K562 (cell line): Measurements from ENCODE around the gene PRAC2. TPM values are rescaled to one million over a fixed set of nuclear protein-coding genes. Genes with fewer than 3 reads are reported as not detected.

ENCODE experiments used
- ATAC-seq: fragments of 200-7000 bp; cut with Tn5 transposase; 3 replicates; pipeline ENCODE4 v1.9.1; 2020; ENCODE audit warnings: moderate library complexity
- BruUV-seq: library from RNA; stranded (reverse); fragments of 400-500 nt; replicated peaks from 2 replicates; lab custom pipeline; 2021; lab: Mats Ljungman, UMichigan
- CTCF ChIA-PET: fragments of 300-600 bp; formaldehyde crosslinking; extraction: SDS; loops from one replicate; lab custom pipeline; 2021; ENCODE audit warnings: low intra/inter-chr PET ratio; lab: Yijun Ruan, JAX
- POLR2A ChIA-PET: fragments of 300-600, 350-650 bp; sonication (Branson Sonifier 250); formaldehyde crosslinking; extraction: SDS; loops from one replicate; lab custom pipeline; 2021; ENCODE audit warnings: antibody characterized with exemption, inconsistent platforms; lab: Yijun Ruan, JAX
- DNase-seq, 4 experiments: peaks; one replicate each; pipeline versions ENCODE4 v3.0.0 to v3.0.0-alpha.2; 2011 to 2018; ENCODE audit warnings: low spot score in 3 of 4, mixed read lengths in 3 of 4; ENCODE audit errors: extremely low read depth in 1 of 4
- FAIRE-seq: peaks from 2 replicates; lab custom pipeline; 2011; peaks lifted over from hg19 to GRCh38; lab: Jason Lieb, UNC
- H2AFZ ChIP-seq: 2 replicates; pipeline ENCODE4 v1.6.0; 2011; ENCODE audit warnings: low read depth, low read length, control low read depth, inconsistent platforms
- H3K27ac ChIP-seq: fragments of 200-600 bp; 3 replicates; pipeline ENCODE4 v1.8.0; 2011; ENCODE audit warnings: low read depth, mild to moderate bottlenecking, control low read depth, inconsistent platforms, low read length, moderate library complexity, mixed read lengths; ENCODE audit errors: extremely low read depth
- H3K27me3 ChIP-seq, 2 experiments: fragments of 300-600 bp in 1 of 2; 2 replicates in 1 of 2; 3 replicates in 1 of 2; pipeline versions ENCODE4 v1.6.0 to v1.8.0; 2011; ENCODE audit warnings: inconsistent platforms in 2 of 2, low read length in 2 of 2, mild to moderate bottlenecking in 1 of 2, mixed read lengths in 1 of 2, moderate library complexity in 1 of 2; ENCODE audit not compliant: control insufficient read depth in 2 of 2, insufficient read depth in 2 of 2
- H3K36me3 ChIP-seq: fragments of 300-600 bp; 3 replicates; pipeline ENCODE4 v1.8.0; 2011; ENCODE audit warnings: mild to moderate bottlenecking, low read length, inconsistent platforms; ENCODE audit not compliant: control insufficient read depth, insufficient read depth
- H3K4me1 ChIP-seq, 2 experiments: fragments of 200-600 bp in 1 of 2; replicated peaks in 1 of 2; 2 replicates in 1 of 2; 3 replicates in 1 of 2; pipeline versions ENCODE4 v1.5.1 to v1.8.0; 2011; ENCODE audit warnings: inconsistent platforms in 2 of 2, low read length in 2 of 2, mild to moderate bottlenecking in 1 of 2, mixed read lengths in 1 of 2, moderate library complexity in 1 of 2; ENCODE audit not compliant: control insufficient read depth in 2 of 2, insufficient read depth in 2 of 2
- H3K4me2 ChIP-seq: 2 replicates; pipeline ENCODE4 v1.6.1; 2011; ENCODE audit warnings: low read length, control low read depth, inconsistent platforms, mixed read lengths; ENCODE audit not compliant: insufficient read depth
- H3K4me3 ChIP-seq: fragments of 200-600 bp; sonication (generic), shearing (Covaris generic); 2 replicates; pipeline ENCODE4 v1.5.1; 2016; ENCODE audit warnings: control low read depth, inconsistent platforms
- H3K79me2 ChIP-seq: fragments of 200-600 bp; 3 replicates; pipeline ENCODE4 v1.8.0; 2011; ENCODE audit warnings: low read length, inconsistent platforms; ENCODE audit not compliant: control insufficient read depth, insufficient read depth
- H3K9ac ChIP-seq, 2 experiments: 2 replicates each; pipeline versions ENCODE4 v1.6.0 to v1.6.1; 2011; ENCODE audit warnings: low read depth in 2 of 2, low read length in 2 of 2, control low read depth in 1 of 2, inconsistent platforms in 1 of 2, mild to moderate bottlenecking in 1 of 2, mixed read lengths in 1 of 2; ENCODE audit not compliant: insufficient read depth in 1 of 2
- H3K9me1 ChIP-seq: one replicate; pipeline ENCODE4 v1.6.0; 2011; ENCODE audit warnings: inconsistent platforms, mild to moderate bottlenecking, low read length, moderate library complexity; ENCODE audit not compliant: control insufficient read depth, insufficient read depth
- H3K9me3 ChIP-seq: replicated peaks from 2 replicates; pipeline ENCODE4 v1.5.1; 2011; ENCODE audit warnings: low read depth, low read length, inconsistent platforms; ENCODE audit not compliant: control insufficient read depth, insufficient read depth
- H4K20me1 ChIP-seq: replicated peaks from 2 replicates; pipeline ENCODE4 v1.6.1; 2011; ENCODE audit warnings: low read length, inconsistent platforms, mixed read lengths; ENCODE audit not compliant: control insufficient read depth, insufficient read depth
- ETS1 ChIP-seq: conservative IDR thresholded peaks from 2 replicates; pipeline ENCODE4 v1.6.1; 2011; ENCODE audit warnings: low read depth, mild to moderate bottlenecking, low read length; ENCODE audit not compliant: control insufficient read depth
- JUNB ChIP-seq: fragments of 450-650 bp; formaldehyde crosslinking; conservative IDR thresholded peaks from 2 replicates; pipeline ENCODE4 v1.4.0; 2020; ENCODE audit warnings: mild to moderate bottlenecking
- KLF13 ChIP-seq: fragments of 450-650 bp; IDR thresholded peaks from 2 replicates; pipeline ENCODE4 v1.6.1; 2016; ENCODE audit warnings: missing genetic modification characterization, low read depth, mild to moderate bottlenecking, missing compliant biosample characterization, moderate library complexity, borderline replicate concordance
- MTA1 ChIP-seq: fragments of 450-650 bp; IDR thresholded peaks from 2 replicates; pipeline ENCODE4 v1.6.1; 2017; ENCODE audit warnings: borderline replicate concordance
- SNRNP70 ChIP-seq: fragments of 200-400 bp; formaldehyde crosslinking; optimal IDR thresholded peaks from 2 replicates; pipeline ENCODE3; 2017; ENCODE audit warnings: low read depth, low read length
- SPI1 ChIP-seq: IDR thresholded peaks from 2 replicates; pipeline ENCODE4 v1.6.1; 2011; ENCODE audit warnings: low read depth, low read length, control low read depth, borderline replicate concordance
- TARDBP ChIP-seq: fragments of 450-650 bp; IDR thresholded peaks from 2 replicates; pipeline ENCODE4 v1.6.1; 2016
- ZNF324 ChIP-seq: fragments of 250-450 bp; sonication (Bioruptor Pico); IDR thresholded peaks from 2 replicates; pipeline ENCODE4 v1.4.0; 2020; ENCODE audit warnings: mild to moderate bottlenecking
- WGBS: fragments of 100-300 bp; shearing (Covaris generic); methylation state at CpG from one replicate; pipeline ENCODE4 v1.1.6; 2016; ENCODE audit warnings: low coverage, mixed read lengths; ENCODE audit not compliant: insufficient coverage; ENCODE audit errors: missing lambda C conversion rate; 5-methylcytosine and 5-hydroxymethylcytosine counted together
- in situ Hi-C: fragments of 300-500 bp; cut with MboI; formaldehyde crosslinking; loops from 4 replicates; pipeline ENCODE4 v1.15.0; 2018; ENCODE audit warnings: inconsistent platforms, mixed read lengths
- intact Hi-C: fragments of 100-400 bp; cut with micrococcal nuclease; formaldehyde crosslinking; loops from 2 replicates; pipeline ENCODE4 v1.14.2; 2022
- polyA plus RNA-seq, 8 experiments: library from polyadenylated mRNA; depleted of rRNA in 4 of 8; stranded (reverse) in 5 of 8; unstranded in 3 of 8; fragments of >200 nt; fragmentation: Nextera tagmentation in 2 of 8; fragmentation: Illumina TruSeq in 1 of 8; extraction: Ambion mirVana in 2 of 8; extraction: Trizol in 1 of 8; gene quantifications; 2 replicates each; pipeline versions ENCODE4 v1.2.1 to v1.2.3, GENCODE V29; 2011 to 2014; ENCODE audit warnings: inconsistent platforms in 1 of 8, missing spikeins in 1 of 8
- total RNA-seq, 7 experiments: library from RNA; depleted of rRNA in 6 of 7; stranded (reverse); fragments of >200 nt in 6 of 7; fragmentation: Illumina TruSeq in 2 of 7; extraction: Trizol in 2 of 7; gene quantifications; 2 replicates each; pipeline versions ENCODE4 v1.2.1 to v1.2.3, GENCODE V29; 2011 to 2021; ENCODE audit warnings: low replicate concordance in 1 of 7

The PRAC2 gene
- total and polyA plus RNA-seq, 9 of the 15 experiments (the other 6 are each of a cell fraction or from before 2014, with no cell fraction given) = not detected

- Histone ChIP-seq H3K4me3 (no peak overlapping the region), H2AFZ (no peak overlapping the region), H3K9me1 (no peaks in the 10 kb centered on the region), H3K79me2 (no peaks in the 10 kb centered on the region), H3K9ac (no peak overlapping the region), H3K36me3 (no peaks in the 10 kb centered on the region), H3K4me1 (peaks cover 0 to 8% of the 10 kb centered on the region in 2 experiments; a peak in 3 of 5 replicates), H4K20me1 (peaks cover 4% of the 10 kb centered on the region; the same call in 1 of the 2 replicates), H3K27me3 (peaks cover 45 to 78% of the 10 kb centered on the region in 2 experiments), H3K27ac (no peak overlapping the region), H3K4me2 (no peak overlapping the region), H3K9me3 (no peaks in the 10 kb centered on the region)
- ChIA-PET POLR2A (interaction anchor here (1.2 to 1.4 kb wide), 3 partner anchors 13 to 96 kb away, joined by 4 read pairs; no protein-coding TSS in a partner anchor), CTCF (no interaction called here)
- no TSS peak for BruUV-seq
- ATAC-seq (no peak), FAIRE-seq (no peak), DNase-seq (no peak)
- under 1% methylated on average over 10 of the region's 11 CpGs for WGBS
- intact Hi-C loops (no loop called here), in situ Hi-C loops (no loop called here)
- no peak for TF ChIP-seq SPI1
- no peak for TF ChIP-seq MTA1
- TF ChIP-seq SNRNP70 = no peak
- no peak for TF ChIP-seq TARDBP
- TF ChIP-seq ETS1 = no peak
- TF ChIP-seq KLF13 = no peak
- TF ChIP-seq JUNB (CRISPR knock-in tag) = no peak
- TF ChIP-seq ZNF324 (CRISPR knock-in tag) = no peak
These were observed 15.4 kb downstream of the PRAC2 start for GRCh38 chr17:48738424-48738802.
